Panc1 (cell line): ENCODE measurements around the gene CCL16. TPM values are rescaled to one million over a fixed set of nuclear protein-coding genes. Genes with fewer than 3 reads are reported as not detected.

Experiments used
- total RNA-seq: library from RNA; stranded (reverse); gene quantifications from one replicate; pipeline ENCODE4 v1.2.1, GENCODE V29; 2021; ENCODE audit not compliant: unreplicated experiment

CCL16 gene
- total RNA-seq, 1 experiment from 2014 or later = not detected

Other genes starting within 250 kb of the CCL16 start
- gene RASL10B, start 249.9 kb downstream of the CCL16 start, total RNA-seq = 4.3 TPM
- gene GAS2L2, start 228.3 kb downstream of the CCL16 start, total RNA-seq = not detected
- gene C17orf50, start 220.6 kb downstream of the CCL16 start, total RNA-seq = not detected
- gene MMP28, start 185.9 kb downstream of the CCL16 start, total RNA-seq = 1.6 TPM
- 249 TPM for gene TAF15, start 172.0 kb downstream of the CCL16 start, total RNA-seq
- gene HEATR9, start 112.6 kb downstream of the CCL16 start, total RNA-seq = not detected
- 15.9 TPM for gene CCL5, start 101.1 kb downstream of the CCL16 start, total RNA-seq
- 5.5 TPM for gene RDM1, start 50.7 kb downstream of the CCL16 start, total RNA-seq
- gene LYZL6, start 37.8 kb downstream of the CCL16 start, total RNA-seq = not detected
- not detected for gene CCL14, start 5.2 kb upstream of the CCL16 start, total RNA-seq
- not detected for gene CCL15, start 20.1 kb upstream of the CCL16 start, total RNA-seq
- gene CCL23, start 36.5 kb upstream of the CCL16 start, total RNA-seq = not detected
- gene CCL18, start 82.8 kb upstream of the CCL16 start, total RNA-seq = not detected
- 1.1 TPM for gene CCL3, start 108.6 kb upstream of the CCL16 start, total RNA-seq
- 0.51 TPM for gene CCL4, start 122.3 kb upstream of the CCL16 start, total RNA-seq
- gene TBC1D3B, start 195.1 kb upstream of the CCL16 start, total RNA-seq = 7.4 TPM
- gene CCL3L1, start 215.3 kb upstream of the CCL16 start, total RNA-seq = not detected
- gene CCL4L2, start 229.6 kb upstream of the CCL16 start, total RNA-seq = not detected